Ecto neural progenitor cell (in vitro differentiated cells): Measurements from ENCODE around the gene CWC27.
"Not testable (repeated sequence)": the region's sequence is repeated elsewhere in the genome, so short reads cannot be mapped to it uniquely, and the experiment has no call there.

Experiments
- DNase-seq: peaks from one replicate; pipeline ENCODE4 v3.0.0-alpha.2; 2018; ENCODE audit warnings: low spot score

The CWC27 gene

GRCh38 chr5:64838803-64839202, 70.1 kb downstream of the CWC27 start:
- DNase-seq = no peak

- DNase-seq = no peak
Measured at GRCh38 chr5:64839936-64840335, 71.2 kb downstream of the CWC27 start.

DNA sequence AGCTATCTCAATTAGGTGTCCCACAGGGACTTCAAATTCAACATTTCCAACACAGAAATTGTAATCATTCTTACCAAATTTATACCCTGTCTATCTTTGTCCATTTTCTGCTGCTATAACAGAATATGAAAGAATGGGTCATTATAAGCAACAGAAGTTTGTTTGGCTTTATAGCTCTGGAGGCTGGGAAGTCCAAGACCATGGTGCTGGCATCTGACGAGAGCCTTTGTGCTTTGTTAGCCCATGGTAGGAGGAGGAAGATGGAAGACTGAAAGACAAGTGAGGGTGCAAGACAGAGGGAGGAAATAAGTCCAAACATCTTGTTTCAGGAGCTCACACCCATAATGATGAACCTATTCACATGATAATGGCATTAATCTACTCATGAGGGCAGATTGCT, 72.2 kb downstream of the CWC27 start:
- no peak for DNase-seq

GRCh38 chr5:64853777-64854176, 85.0 kb downstream of the CWC27 start:
- DNase-seq = no peak

GRCh38 chr5:64854855-64855254, 86.1 kb downstream of the CWC27 start:
- no peak for DNase-seq

GRCh38 chr5:64859881-64860280, 91.2 kb downstream of the CWC27 start:
- DNase-seq = no peak

GRCh38 chr5:64861281-64861680, 92.6 kb downstream of the CWC27 start:
- no peak for DNase-seq

GRCh38 chr5:64864171-64864570, 95.4 kb downstream of the CWC27 start:
- no peak for DNase-seq

DNA sequence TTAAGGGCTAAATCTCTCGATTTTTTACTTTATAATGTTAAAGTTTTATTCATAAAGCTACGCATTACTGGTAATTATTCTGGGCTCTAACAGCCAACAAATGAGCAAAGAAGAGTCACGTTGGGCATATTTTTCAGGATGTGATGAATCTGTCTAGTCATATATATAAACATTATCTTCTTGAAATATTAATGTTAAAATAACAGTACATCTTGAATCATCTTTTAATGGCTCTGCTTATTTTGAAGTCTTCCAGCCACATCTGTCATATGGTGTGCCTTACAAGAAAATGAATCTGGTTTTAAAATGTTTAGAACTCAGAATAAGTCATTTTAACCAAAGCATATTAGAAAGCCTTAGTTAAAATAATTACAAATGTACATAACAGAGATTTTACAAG, 96.9 kb downstream of the CWC27 start:
- no peak for DNase-seq

DNA sequence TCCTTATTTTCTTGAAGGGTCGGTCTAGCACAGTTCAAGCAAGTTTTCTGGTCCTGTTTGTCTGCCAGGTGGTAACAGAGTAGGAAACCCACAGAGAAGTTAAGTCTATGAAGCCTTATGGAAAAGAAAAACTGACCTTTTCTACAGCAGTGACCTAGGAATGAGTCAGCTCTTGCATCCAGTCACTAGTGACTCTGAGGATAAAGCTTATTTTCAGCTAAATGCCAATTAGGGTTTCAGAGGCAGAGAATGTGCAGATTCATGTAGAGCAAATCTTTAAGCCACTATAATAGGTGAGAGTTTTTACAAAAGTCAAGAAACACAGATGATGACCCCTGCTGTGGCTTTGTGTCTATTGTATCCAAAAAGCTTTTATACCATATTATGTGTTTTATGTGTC, 100.7 kb downstream of the CWC27 start:
- no peak for DNase-seq

GRCh38 chr5:64872044-64872443, 103.3 kb downstream of the CWC27 start:
- no peak for DNase-seq

GRCh38 chr5:64873441-64873840, 104.7 kb downstream of the CWC27 start:
- DNase-seq = no peak

- no peak for DNase-seq
Measured at GRCh38 chr5:64874753-64875152, 106.0 kb downstream of the CWC27 start.

DNA sequence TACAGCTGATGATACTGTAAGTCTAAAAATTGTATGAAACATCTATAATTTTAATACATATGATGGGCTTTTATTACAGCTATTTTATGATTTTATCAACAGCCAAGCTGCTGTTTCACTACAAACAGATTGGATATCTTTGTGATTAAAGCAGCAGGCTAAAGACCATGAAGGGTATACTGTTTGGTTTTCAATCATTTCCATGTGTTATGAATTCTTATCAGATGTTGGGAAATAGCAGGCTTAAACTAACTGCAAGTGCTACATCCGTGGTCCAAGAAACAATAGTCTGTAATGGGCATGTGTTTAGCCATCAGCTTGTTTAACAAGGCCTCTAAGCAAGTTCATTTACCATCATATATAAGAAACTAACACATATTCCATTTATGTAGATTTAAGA, 107.5 kb downstream of the CWC27 start:
- DNase-seq = no peak

GRCh38 chr5:64880821-64881220, 112.1 kb downstream of the CWC27 start:
- no peak for DNase-seq

DNA sequence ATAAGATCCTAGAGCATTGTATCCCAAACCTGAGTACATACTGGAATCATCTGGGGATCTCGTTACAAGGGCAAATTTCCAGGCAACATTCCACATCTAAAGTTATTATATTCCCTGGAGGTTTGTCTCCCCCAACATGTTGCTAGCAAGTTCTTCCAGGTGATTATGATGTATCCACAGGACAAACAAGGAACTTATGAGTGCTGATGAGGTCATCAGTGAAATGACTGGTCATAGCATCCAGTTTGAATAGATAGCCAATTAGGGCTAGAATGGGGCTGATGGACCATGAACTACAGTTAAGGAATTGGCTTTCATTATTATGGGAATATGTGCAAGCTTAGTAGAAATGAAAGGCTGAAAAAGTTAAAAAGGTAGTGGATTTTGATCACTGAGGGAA, 115.2 kb downstream of the CWC27 start:
- no peak for DNase-seq

DNA sequence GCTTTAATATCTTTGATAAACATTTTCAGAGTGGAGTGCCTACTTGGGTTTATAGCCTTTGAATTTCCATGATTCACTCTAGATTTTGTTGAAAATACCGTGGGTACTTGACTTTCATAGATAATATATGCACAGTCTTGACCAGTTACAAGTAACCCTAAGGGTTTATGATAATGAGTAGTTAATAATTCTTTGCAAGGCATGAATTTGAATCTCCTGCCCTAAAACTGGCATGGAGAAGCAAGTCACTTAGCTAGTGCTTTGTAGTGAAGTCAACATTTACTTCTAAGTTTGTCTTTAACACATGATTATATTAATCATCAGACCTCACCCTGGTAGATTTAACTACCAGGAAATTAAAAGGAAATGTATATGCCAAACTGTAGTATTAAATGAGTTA, 115.8 kb downstream of the CWC27 start:
- DNase-seq = no peak

DNA sequence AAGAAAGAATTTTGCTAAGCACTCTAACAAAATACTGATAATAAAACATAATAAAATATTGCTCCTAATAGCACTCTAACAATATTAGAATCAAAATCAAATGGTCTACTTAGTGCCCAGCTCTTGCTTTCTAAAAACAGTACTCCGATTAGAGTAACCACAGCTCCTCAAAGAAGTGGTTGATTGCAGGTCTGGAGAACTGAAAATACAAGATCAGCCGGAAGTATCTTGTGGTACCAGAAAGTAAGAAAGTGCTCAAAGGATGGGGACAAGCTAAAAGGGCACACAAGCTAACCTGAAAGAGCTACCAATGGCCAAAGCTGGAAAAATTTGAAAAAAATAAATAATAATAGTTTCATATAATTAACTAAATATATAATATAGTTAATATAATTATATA, 119.2 kb downstream of the CWC27 start:
- DNase-seq = no peak

- DNase-seq = no peak
Measured at GRCh38 chr5:64895748-64896147, 127.0 kb downstream of the CWC27 start.

GRCh38 chr5:64899838-64900237, 131.1 kb downstream of the CWC27 start:
- DNase-seq = no peak

DNA sequence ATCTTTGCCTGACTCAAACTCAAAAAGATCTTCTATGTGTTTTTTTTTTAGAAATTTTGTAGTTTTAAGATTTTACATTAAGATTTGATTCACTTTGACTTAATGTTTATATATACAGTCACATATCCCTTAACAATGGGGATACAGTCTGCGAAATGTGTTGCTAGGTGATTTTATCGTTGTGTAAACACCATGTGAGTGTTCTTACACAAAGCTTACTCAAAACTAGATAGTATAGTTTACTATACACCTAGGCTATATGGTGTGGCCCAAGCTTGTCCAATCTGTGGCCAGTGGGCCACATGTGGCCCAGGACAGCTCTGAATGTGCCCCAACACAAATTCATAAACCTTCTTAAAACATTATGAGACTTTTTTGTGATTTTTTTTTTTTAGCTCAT, 131.9 kb downstream of the CWC27 start:
- no peak for DNase-seq

DNA sequence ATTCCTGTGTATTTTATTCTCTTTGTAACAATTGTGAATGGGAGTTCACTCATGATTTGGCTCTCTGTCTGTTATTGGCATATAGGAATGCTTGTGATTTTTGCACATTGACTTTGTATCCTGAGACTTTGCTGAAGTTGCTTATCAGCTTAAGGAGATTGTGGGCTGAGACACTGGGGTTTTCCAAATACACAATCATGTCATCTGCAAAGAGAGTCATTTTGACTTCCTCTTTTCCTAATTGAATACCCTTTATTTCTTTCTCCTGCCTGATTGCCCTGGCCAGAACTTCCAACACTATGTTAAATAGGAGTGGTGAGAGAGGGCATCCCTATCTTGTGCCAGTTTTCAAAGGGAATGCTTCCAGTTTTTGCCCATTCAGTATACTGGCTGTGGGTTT, 138.7 kb downstream of the CWC27 start:
- DNase-seq = not testable (repeated sequence)

- DNase-seq = no peak
Measured at GRCh38 chr5:64914396-64914795, 145.7 kb downstream of the CWC27 start.

GRCh38 chr5:64918083-64918482, 149.4 kb downstream of the CWC27 start:
- DNase-seq = no peak

GRCh38 chr5:64921386-64921785, 152.7 kb downstream of the CWC27 start:
- no peak for DNase-seq
